Hepatocyte (in vitro differentiated cells): ENCODE results near the gene HAVCR1. TPM values are rescaled to one million over a fixed set of nuclear protein-coding genes. Genes with fewer than 3 reads are reported as not detected.

Experiments used
- polyA plus RNA-seq: library from polyadenylated mRNA; unstranded; fragments of >200 nt; fragmentation: Nextera tagmentation; extraction: Ambion mirVana; gene quantifications from 2 replicates; pipeline ENCODE4 v1.2.1, GENCODE V29; 2016
- total RNA-seq: library from RNA; depleted of rRNA; stranded (reverse); fragments of >200 nt; gene quantifications from 2 replicates; pipeline ENCODE4 v1.2.3, GENCODE V29; 2014

Gene HAVCR1
- total and polyA plus RNA-seq, 2 experiments from 2014 or later = 2.1 to 9.5 TPM

Other genes with a start within 250 kb of the HAVCR1 start
- gene PPP1R2B, start 208.8 kb downstream of the HAVCR1 start, total RNA-seq = not detected in 2 replicates
- not detected in 2 replicates for gene PPP1R2B, start 208.8 kb downstream of the HAVCR1 start, polyA plus RNA-seq
- 0.28 and 1.1 TPM in 2 replicates for gene TIMD4, start 95.9 kb downstream of the HAVCR1 start, total RNA-seq
- 0.26 and 0.42 TPM in 2 replicates for gene TIMD4, start 95.9 kb downstream of the HAVCR1 start, polyA plus RNA-seq
- gene HAVCR2, start 49.9 kb upstream of the HAVCR1 start, total RNA-seq = 0.84 and 1.7 TPM in 2 replicates
- 0.52 and 0.92 TPM in 2 replicates for gene HAVCR2, start 49.9 kb upstream of the HAVCR1 start, polyA plus RNA-seq
- gene MED7, start 83.7 kb upstream of the HAVCR1 start, total RNA-seq = 16.8 and 19.7 TPM in 2 replicates
- 20.7 and 22.6 TPM in 2 replicates for gene MED7, start 83.7 kb upstream of the HAVCR1 start, polyA plus RNA-seq
- not detected in 2 replicates for gene GARIN3, start 107.1 kb upstream of the HAVCR1 start, total RNA-seq
- not detected in 2 replicates for gene GARIN3, start 107.1 kb upstream of the HAVCR1 start, polyA plus RNA-seq
- 0.20 TPM in 2 replicates for gene ITK, start 121.7 kb upstream of the HAVCR1 start, total RNA-seq
- gene ITK, start 121.7 kb upstream of the HAVCR1 start, polyA plus RNA-seq = 0.18 TPM in 1 of 2 replicates, not detected in the other
- gene CYFIP2, start 207.0 kb upstream of the HAVCR1 start, total RNA-seq = 24.8 and 44.9 TPM in 2 replicates
- 24.2 and 30.2 TPM in 2 replicates for gene CYFIP2, start 207.0 kb upstream of the HAVCR1 start, polyA plus RNA-seq